Measurements from ENCODE around the gene SAC3D1. TPM values are rescaled to one million over a fixed set of nuclear protein-coding genes. Genes with fewer than 3 reads are reported as not detected.

SAC3D1 gene
- total and polyA plus RNA-seq, 2 of the 8 experiments (the other 6 are each of a cell fraction or from before 2014, with no cell fraction given), result 19.4 to 25.8 TPM

DNA sequence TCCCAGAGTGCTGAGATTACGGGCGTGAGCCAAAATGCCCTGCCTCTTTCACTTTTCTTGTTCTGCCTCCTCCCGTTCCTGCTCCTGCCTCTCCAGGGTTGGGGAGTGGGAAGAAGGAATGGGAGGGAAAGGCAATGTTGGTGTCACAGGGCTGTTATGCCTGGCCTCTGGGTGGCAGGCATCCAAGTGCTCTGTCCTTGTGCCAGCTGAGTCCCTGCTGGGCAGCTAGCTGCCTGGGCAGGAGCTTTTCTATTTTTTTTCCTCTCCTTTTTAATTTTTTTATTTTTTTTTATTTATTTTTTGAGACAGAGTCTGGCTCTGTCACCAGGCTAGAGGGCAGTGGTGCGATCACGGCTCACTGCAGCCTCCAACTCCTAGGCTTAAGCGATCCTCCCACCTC lies 4.1 kb upstream of the SAC3D1 start (continued):
- TF ChIP-seq CTBP2 (IDR thresholded peaks at IDR 0.05; ENCODE audit: borderline replicate concordance, insufficient read depth, insufficient read length, low read length) (no peak), SP2 (IDR thresholded peaks at IDR 0.05; ENCODE audit: low read length) (no peak), BRCA1 (IDR thresholded peaks at IDR 0.05; ENCODE audit: low read depth, low read length) (no peak), BCL11A (IDR thresholded peaks at IDR 0.05; ENCODE audit: low read depth in 2 of 2, low read length in 2 of 2) (no peak), NANOG (IDR thresholded peaks at IDR 0.05; ENCODE audit: insufficient read depth, low read depth, low read length, poor library complexity, severe bottlenecking) (no peak), SRF (IDR thresholded peaks at IDR 0.05; ENCODE audit: low read depth, low read length) (no peak)
